Activated CD8-positive, alpha-beta memory T cell treated with anti-CD3 and anti-CD28 coated beads for 24 hours (primary cell): ENCODE data around the gene PET100.

Experiments used
- DNase-seq: peaks from one replicate; pipeline ENCODE4 v3.0.0-alpha.2; 2020

Gene PET100

GRCh38 chr19:7680606-7681339 lies 51.2 kb downstream of the PET100 start, which contains the start of gene TRAPPC5:
Gene TRAPPC5 (plus strand): TSS chr19:7680833. CDS start chr19:7682254, 1,421 bp downstream.
- DNase-seq, result peak; percentile 95
